Measurements from ENCODE around the gene LCLAT1.

DNA sequence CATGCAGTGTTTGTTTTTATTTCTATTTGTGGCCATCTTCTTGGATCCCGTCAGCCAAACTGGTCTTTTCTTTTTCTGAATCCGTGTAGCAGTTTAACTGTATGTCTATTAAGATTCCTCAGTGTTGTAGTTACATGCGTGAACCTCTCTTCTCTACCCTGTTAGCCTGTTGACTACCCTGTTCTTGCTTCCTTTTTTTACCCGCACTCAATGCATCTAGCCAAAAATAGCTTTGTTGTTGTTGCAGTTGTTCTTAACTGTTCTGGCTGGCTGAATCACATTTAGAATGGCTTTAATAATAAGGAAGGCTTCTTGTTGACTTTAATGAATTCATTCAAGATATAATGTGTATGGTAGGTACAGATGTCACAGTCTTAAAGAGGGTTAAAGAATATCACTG, 137.1 kb downstream of the LCLAT1 start:
- TF ChIP-seq CTCF (IDR thresholded peaks at IDR 0.05) (no peak), POLR2AphosphoS5 (IDR thresholded peaks at IDR 0.05) (no peak), POLR2A (IDR thresholded peaks at IDR 0.05) (no peak), EP300 (IDR thresholded peaks at IDR 0.05) (no peak)

All from suprapubic skin (tissue), 4 donors.